ENCODE measurements around the gene SKI. TPM values are rescaled to one million over a fixed set of nuclear protein-coding genes. Genes with fewer than 3 reads are reported as not detected.

Gene SKI
- total RNA-seq, 4 donors from 2014 or later = 60.2 to 157 (median 79.0) TPM

DNA sequence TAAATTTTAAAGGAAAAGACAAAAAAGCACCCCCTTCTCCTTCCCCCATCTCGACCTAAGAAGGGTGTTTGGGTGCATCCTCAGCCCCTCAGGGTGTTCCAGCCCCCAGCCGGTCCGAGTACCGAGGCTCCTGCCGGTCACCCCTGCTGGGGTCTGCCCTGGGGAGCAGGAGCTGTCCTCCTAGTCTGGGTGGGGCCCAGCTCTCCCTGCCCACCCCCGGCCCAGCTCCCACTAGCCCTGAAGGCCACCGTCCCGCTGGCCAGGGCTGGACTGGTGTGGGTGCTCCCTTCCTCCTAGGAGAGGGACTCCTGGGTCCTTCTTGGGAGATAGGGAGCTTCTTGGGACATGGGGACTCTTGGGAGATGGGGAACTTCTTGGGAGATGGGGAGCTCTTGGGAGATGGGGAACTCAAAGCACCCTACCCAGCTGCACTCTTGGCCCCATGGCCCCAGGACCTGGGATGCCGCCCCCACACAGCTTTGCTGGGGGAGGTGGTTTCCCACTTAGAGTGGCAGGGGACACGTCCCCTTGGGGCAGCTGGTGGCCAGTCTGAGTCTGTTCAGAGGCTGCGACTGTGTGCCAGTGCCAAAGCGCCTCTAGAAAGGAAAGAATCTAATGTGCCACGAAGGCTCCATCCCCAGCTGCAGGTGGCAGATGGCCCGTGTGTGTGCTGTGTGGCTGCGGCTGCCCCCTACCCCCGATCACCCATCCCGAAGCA lies 118.7 kb downstream of the SKI start:
- no peak for ATAC-seq
- H3K36me3 ChIP-seq = no peaks in the 10 kb centered on the region
- 0% methylated on average over 1 of the region's 17 CpGs; no CpG with 5 or more reads in 1 of the 2 donors for WGBS, 2 donors (ENCODE audit: low coverage in 1 of 2)
- no peak overlapping the region for H3K4me3 ChIP-seq
- H3K27me3 ChIP-seq = no peaks in the 10 kb centered on the region
- TF ChIP-seq EP300 (IDR thresholded peaks at IDR 0.05) = no peak
- no peak for TF ChIP-seq POLR2AphosphoS5 (IDR thresholded peaks at IDR 0.05)
- no peak for TF ChIP-seq POLR2A (IDR thresholded peaks at IDR 0.05)
- no peak for TF ChIP-seq CTCF (IDR thresholded peaks at IDR 0.05)
- H3K4me1 ChIP-seq = no peaks in the 10 kb centered on the region
- H3K9me3 ChIP-seq = no peaks in the 10 kb centered on the region
- no peak overlapping the region for H3K27ac ChIP-seq

DNA sequence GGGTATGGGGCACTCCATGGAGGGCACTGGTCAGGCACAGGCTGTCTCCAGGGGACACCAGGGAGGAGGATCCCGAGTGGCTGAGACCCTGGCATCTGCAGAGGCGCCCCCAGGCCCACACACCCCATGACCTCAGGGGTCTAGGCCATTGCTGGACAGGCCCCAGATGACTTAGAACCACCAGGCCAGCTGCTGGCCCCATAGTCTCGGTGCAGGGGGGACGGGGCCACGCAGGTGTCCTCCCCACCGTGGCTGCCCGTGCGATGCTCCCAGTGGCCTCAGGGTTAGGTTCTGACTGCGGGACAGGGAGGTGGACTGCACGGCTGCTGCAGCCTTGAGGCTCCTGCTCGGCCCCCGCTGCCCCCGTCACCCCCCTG lies 119.3 kb downstream of the SKI start:
- Histone ChIP-seq H3K36me3 (no peaks in the 10 kb centered on the region), H3K27ac (no peak overlapping the region), H3K9me3 (no peaks in the 10 kb centered on the region), H3K4me3 (no peak overlapping the region), H3K27me3 (no peaks in the 10 kb centered on the region), H3K4me1 (no peaks in the 10 kb centered on the region)
- ATAC-seq = no peak
- 80% methylated on average over 1 of the region's 13 CpGs; no CpG with 5 or more reads in 1 of the 2 donors for WGBS, 2 donors (ENCODE audit: low coverage in 1 of 2)
- TF ChIP-seq CTCF (IDR thresholded peaks at IDR 0.05) (no peak), POLR2A (IDR thresholded peaks at IDR 0.05) (no peak), POLR2AphosphoS5 (IDR thresholded peaks at IDR 0.05) (no peak), EP300 (IDR thresholded peaks at IDR 0.05) (no peak)

DNA sequence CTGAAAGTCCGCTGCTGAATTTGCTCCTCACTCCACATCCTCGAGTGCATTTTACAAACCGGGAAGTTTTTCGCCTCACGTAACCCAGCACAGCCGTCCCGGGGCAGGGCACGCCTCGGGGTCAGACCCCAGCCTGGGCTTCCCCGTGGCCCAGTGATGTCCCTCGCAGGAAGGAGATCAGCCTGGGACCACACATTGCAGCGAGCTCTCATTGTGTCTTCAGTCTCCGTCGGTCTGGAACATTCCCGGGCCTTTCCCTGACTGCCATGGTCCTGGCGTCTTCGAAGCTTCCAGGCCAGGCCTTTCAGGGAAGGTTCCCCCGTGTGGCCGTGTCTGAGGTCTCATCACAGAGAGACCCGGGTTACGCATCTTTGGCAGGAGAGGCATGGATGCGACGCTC lies 119.8 kb downstream of the SKI start:
- no peaks in the 10 kb centered on the region for H3K36me3 ChIP-seq
- H3K27me3 ChIP-seq = no peaks in the 10 kb centered on the region
- H3K4me3 ChIP-seq = no peak overlapping the region
- WGBS, 2 donors (ENCODE audit: low coverage in 1 of 2) = 93 to 95% methylated on average over 3 to 7 of the region's 23 CpGs
- ATAC-seq = no peak
- H3K4me1 ChIP-seq = no peaks in the 10 kb centered on the region
- TF ChIP-seq CTCF (IDR thresholded peaks at IDR 0.05) (no peak), POLR2AphosphoS5 (IDR thresholded peaks at IDR 0.05) (no peak)
- H3K9me3 ChIP-seq = no peaks in the 10 kb centered on the region
- H3K27ac ChIP-seq = no peak overlapping the region

GRCh38 chr1:2348346-2349325 lies 120.5 kb downstream of the SKI start:
- no peaks in the 10 kb centered on the region for H3K27me3 ChIP-seq
- no peak overlapping the region for H3K4me3 ChIP-seq
- no peaks in the 10 kb centered on the region for H3K9me3 ChIP-seq
- no peak for ATAC-seq
- 89 to 90% methylated on average over 6 to 18 of the region's 59 CpGs for WGBS, 2 donors (ENCODE audit: low coverage in 1 of 2)
- H3K4me1 ChIP-seq = peaks cover 0 to 5% (median 0%) of the 10 kb centered on the region in 3 donors
- no peaks in the 10 kb centered on the region for H3K36me3 ChIP-seq
- TF ChIP-seq POLR2AphosphoS5 (IDR thresholded peaks at IDR 0.05) (no peak), CTCF (IDR thresholded peaks at IDR 0.05) (no peak), EP300 (IDR thresholded peaks at IDR 0.05) (no peak), POLR2A (IDR thresholded peaks at IDR 0.05) (no peak)
- H3K27ac ChIP-seq = no peak overlapping the region
